Spinal cord (tissue), 10 donors: ENCODE measurements around the gene LIMA1. TPM values are rescaled to one million over a fixed set of nuclear protein-coding genes. Genes with fewer than 3 reads are reported as not detected.
"Not testable (repeated sequence)": the region's sequence is repeated elsewhere in the genome, so short reads cannot be mapped to it uniquely, and the experiment has no call there.

Source experiments
- DNase-seq, 6 donors: peaks; one replicate each; pipeline versions ENCODE4 v3.0.0 to v3.0.0-alpha.2; 2013 to 2015; ENCODE audit warnings: low spot score in 6 of 6, low read depth in 4 of 6
- H3K27ac ChIP-seq: one replicate; pipeline ENCODE4 v1.5.1; 2013; ENCODE audit warnings: low read depth, low read length, control low read depth
- H3K27me3 ChIP-seq: one replicate; pipeline ENCODE4 v1.6.1; 2013; ENCODE audit warnings: low read length; ENCODE audit not compliant: control insufficient read depth, insufficient read depth
- H3K36me3 ChIP-seq: one replicate; pipeline ENCODE4 v1.6.1; 2013; ENCODE audit warnings: low read length; ENCODE audit not compliant: control insufficient read depth, insufficient read depth
- H3K4me1 ChIP-seq: one replicate; pipeline ENCODE4 v1.6.1; 2013; ENCODE audit warnings: low read length; ENCODE audit not compliant: control insufficient read depth, insufficient read depth
- H3K4me3 ChIP-seq: one replicate; pipeline ENCODE4 v1.5.1; 2013; ENCODE audit warnings: low read depth, low read length, control low read depth
- H3K9me3 ChIP-seq: one replicate; pipeline ENCODE4 v1.6.1; 2013; ENCODE audit warnings: low read length; ENCODE audit not compliant: control insufficient read depth, insufficient read depth
- WGBS: methylation state at CpG from one replicate; pipeline ENCODE4 v1.1.5; 2013; ENCODE audit warnings: missing lambda C conversion rate; ENCODE audit not compliant: insufficient coverage; 5-methylcytosine and 5-hydroxymethylcytosine counted together
- polyA plus RNA-seq, 2 donors: library from polyadenylated mRNA; unstranded; fragments of 120-200 nt; gene quantifications; one replicate each; pipeline ENCODE4 v1.2.1, GENCODE V29; 2013; ENCODE audit not compliant: insufficient read length in 2 of 2
- total RNA-seq, 2 donors: library from RNA; depleted of rRNA in 1 of 2; stranded (reverse); fragments of 120-200 nt in 1 of 2; fragments of >200 nt in 1 of 2; gene quantifications; one replicate each; pipeline versions ENCODE4 v1.2.3 to v1.2.4, GENCODE V29; 2013 to 2014
- donor health status: healthy.

The LIMA1 gene
- total and polyA plus RNA-seq, 4 donors = 49.3 to 77.7 (median 56.0) TPM

- no peaks in the 10 kb centered on the region for H3K27me3 ChIP-seq
- no peaks in the 10 kb centered on the region for H3K36me3 ChIP-seq
- no peak for DNase-seq
- no peaks in the 10 kb centered on the region for H3K4me1 ChIP-seq
- H3K4me3 ChIP-seq = no peak overlapping the region
- no peaks in the 10 kb centered on the region for H3K9me3 ChIP-seq
- H3K27ac ChIP-seq = no peak overlapping the region
- 97% methylated on average over 9 of the region's 9 CpGs for WGBS
Measured at GRCh38 chr12:50315803-50316202, 32.5 kb upstream of the LIMA1 start.

DNA sequence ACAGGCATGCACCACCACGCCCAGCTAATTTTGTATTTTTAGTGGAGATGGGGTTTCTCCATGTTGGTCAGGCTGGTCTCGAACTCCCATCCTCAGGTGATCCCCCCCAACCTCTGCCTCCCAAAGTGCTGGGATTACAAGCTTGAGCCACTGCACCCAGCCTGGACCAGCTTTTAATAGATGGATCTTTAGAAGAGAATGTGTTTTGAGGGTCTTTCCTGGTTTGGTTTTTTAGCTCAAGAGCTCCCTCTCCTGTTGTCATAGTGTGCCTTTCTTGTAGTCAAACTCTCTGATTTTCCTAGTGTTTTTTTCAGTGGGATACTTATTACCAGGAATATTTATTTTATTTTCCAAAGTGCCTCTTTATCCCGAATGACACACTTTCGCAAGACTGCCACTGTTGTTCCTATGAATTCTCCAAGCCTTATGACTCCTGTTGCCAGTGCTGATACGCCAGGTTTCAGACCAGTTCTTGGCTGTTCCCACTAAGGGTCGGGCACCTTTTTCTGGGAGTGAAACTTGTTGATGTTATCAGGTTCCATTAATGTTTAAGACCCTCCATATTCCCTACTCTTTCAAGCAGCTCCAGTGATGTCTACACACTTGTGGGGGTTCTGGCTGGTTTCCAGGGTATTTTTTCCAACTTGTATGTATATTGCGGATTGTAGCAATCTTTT is 31.5 kb upstream of the LIMA1 start:
- Histone ChIP-seq H3K36me3 (no peaks in the 10 kb centered on the region), H3K4me3 (no peak overlapping the region), H3K9me3 (no peaks in the 10 kb centered on the region), H3K4me1 (no peaks in the 10 kb centered on the region), H3K27ac (no peak overlapping the region), H3K27me3 (no peaks in the 10 kb centered on the region)
- no CpG with 5 or more reads among the region's 7 CpGs for WGBS
- peak; percentile 12 to 91 (median 55) for DNase-seq

- H3K4me1 ChIP-seq, H3K27ac ChIP-seq, H3K9me3 ChIP-seq, H3K36me3 ChIP-seq, H3K27me3 ChIP-seq, DNase-seq, H3K4me3 ChIP-seq: not testable (repeated sequence)
- WGBS = 96% methylated on average over 4 of the region's 8 CpGs
Measured at GRCh38 chr12:50313971-50314370, 30.7 kb upstream of the LIMA1 start.

DNA sequence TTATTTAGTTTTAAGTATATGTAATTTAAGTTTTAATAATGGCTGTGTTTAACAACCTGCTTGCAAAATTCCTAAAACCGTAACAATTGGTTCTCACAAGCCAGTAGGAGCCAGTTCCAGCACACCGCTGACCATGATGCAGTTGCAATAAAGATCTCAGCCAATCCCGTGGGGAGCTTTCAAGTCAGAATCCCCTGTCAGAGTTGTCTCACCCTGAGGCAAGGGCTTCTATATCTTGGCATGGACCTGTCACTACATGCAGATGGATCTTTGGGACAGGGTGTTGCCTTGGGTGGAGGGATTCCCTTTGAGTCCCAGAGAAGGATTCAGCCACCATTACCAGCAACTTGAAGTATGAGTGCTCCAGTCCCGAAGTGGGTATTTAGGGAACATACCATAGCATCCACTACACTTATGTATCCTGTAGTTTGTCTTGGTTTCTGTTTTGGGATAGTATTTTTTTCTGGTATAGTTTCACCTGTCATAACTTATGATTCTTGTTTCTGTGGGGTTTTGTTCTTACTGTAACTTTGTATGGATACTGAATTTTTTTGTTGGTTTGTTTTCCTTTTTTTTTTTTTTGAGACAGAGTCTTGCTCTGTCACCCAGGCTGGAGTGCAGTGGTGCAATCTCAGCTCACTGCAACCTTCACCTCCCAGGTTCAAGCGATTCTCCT is 30.1 kb upstream of the LIMA1 start:
- 95% methylated on average over 3 of the region's 5 CpGs for WGBS
- H3K4me3 ChIP-seq = no peak overlapping the region

DNA sequence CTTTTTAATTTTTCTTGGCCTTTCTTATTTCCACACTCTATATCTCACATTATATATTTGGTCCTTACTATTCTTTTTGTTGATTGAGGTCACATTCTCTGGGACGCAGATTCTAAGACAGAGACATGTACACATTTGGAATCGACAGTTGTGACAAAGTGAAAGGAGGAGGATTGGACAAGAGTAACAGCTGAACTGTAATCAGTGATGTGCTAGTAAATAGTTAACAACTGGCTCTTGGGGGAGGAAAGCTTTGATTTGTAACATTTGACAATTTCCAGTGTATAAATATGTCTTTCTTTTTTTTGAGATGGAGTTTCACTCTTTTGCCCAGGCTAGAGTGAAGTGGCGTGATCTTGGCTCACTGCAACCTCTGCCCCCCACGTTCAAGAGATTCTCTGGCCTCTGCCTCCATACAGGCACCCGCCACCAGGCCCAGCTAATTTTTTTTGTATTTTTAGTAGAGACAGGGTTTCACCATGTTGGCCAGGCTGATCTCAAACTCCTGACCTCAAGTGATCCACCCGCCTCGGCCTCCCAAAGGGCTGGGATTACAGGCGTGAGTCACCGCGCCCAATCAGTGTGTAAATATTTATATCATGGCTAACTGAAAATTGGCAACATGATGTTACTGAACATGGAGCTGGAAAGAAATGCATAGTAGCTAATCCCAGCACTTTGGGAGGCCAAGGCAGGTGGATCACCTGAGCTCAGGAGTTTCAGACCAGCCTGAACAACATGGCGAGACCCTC is 28.7 kb upstream of the LIMA1 start:
- 88% methylated on average over 2 of the region's 11 CpGs for WGBS
- H3K9me3 ChIP-seq, H3K36me3 ChIP-seq, DNase-seq, H3K4me1 ChIP-seq, H3K4me3 ChIP-seq, H3K27ac ChIP-seq, H3K27me3 ChIP-seq: not testable (repeated sequence)

More for the DNA sequence above, 30.1 kb upstream of the LIMA1 start:
- H3K36me3 ChIP-seq = no peaks in the 10 kb centered on the region
- no peak overlapping the region for H3K27ac ChIP-seq
- DNase-seq = no peak
- H3K27me3 ChIP-seq = no peaks in the 10 kb centered on the region
- H3K9me3 ChIP-seq = no peaks in the 10 kb centered on the region
- H3K4me1 ChIP-seq = no peaks in the 10 kb centered on the region

GRCh38 chr12:50309950-50310349 is 26.6 kb upstream of the LIMA1 start:
- no peaks in the 10 kb centered on the region for H3K36me3 ChIP-seq
- no peaks in the 10 kb centered on the region for H3K9me3 ChIP-seq
- WGBS = no CpG with 5 or more reads among the region's 2 CpGs
- no peak for DNase-seq
- H3K4me3 ChIP-seq = no peak overlapping the region
- H3K4me1 ChIP-seq = no peaks in the 10 kb centered on the region
- no peaks in the 10 kb centered on the region for H3K27me3 ChIP-seq
- H3K27ac ChIP-seq = no peak overlapping the region

DNA sequence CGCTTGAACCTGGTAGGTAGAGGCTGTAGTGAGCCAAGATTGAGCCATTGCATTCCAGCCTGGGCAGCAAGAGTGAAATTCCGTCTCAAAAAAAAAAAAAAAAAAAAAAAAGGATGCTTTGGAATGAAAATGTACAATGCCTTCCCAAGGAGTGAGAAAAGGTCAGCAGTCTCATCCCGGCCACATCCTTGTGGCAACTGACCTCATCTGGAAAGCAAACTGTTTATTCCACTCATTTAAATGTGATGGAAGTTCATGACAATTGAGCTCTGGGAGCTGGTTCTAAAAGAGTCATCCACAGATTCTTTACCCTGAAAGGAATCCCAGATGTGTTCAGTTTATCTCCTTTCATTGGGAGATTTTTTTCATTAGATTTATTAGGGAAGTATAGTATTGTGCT is 19.4 kb upstream of the LIMA1 start:
- no peaks in the 10 kb centered on the region for H3K4me1 ChIP-seq
- H3K27ac ChIP-seq = no peak overlapping the region
- H3K27me3 ChIP-seq = no peaks in the 10 kb centered on the region
- no peaks in the 10 kb centered on the region for H3K9me3 ChIP-seq
- H3K4me3 ChIP-seq = no peak overlapping the region
- DNase-seq = no peak
- no peaks in the 10 kb centered on the region for H3K36me3 ChIP-seq
- no CpG with 5 or more reads among the region's 3 CpGs for WGBS

DNA sequence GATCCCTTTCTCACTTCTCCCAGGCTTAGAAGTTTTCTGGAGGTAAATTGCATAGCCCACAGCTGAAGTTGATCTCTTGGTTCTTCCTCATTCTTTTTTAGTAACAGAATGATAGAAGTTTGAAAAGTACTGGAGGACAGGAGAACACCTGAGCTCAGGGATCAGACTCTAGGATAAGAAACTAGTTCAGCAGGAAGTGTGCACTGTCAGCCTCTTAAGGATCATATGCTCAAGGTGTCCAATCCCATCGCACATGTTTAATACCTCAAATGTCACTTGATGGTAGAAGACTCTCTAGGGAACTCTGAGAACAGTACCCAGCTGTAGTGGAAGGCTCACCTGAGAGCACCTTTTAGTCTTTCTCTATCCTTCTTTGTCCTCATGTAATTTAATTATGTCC is 14.7 kb upstream of the LIMA1 start:
- peaks cover 3% of the 10 kb centered on the region for H3K36me3 ChIP-seq
- 100% methylated on average over 1 of the region's 1 CpG for WGBS
- no peaks in the 10 kb centered on the region for H3K9me3 ChIP-seq
- H3K27ac ChIP-seq = no peak overlapping the region
- no peaks in the 10 kb centered on the region for H3K4me1 ChIP-seq
- no peak for DNase-seq
- H3K4me3 ChIP-seq = no peak overlapping the region
- H3K27me3 ChIP-seq = no peaks in the 10 kb centered on the region

- H3K27me3 ChIP-seq = no peaks in the 10 kb centered on the region
- no peaks in the 10 kb centered on the region for H3K4me1 ChIP-seq
- H3K4me3 ChIP-seq = no peak overlapping the region
- H3K9me3 ChIP-seq = no peaks in the 10 kb centered on the region
- H3K27ac ChIP-seq = no peak overlapping the region
- WGBS = no CpG with 5 or more reads among the region's 3 CpGs
- peaks cover 3% of the 10 kb centered on the region for H3K36me3 ChIP-seq
- no peak for DNase-seq
Measured at GRCh38 chr12:50297027-50297426, 13.7 kb upstream of the LIMA1 start.
